ENCODE results near the gene NDUFS8. TPM values are rescaled to one million over a fixed set of nuclear protein-coding genes. Genes with fewer than 3 reads are reported as not detected.

The NDUFS8 gene
- total RNA-seq, 1 experiment from 2014 or later = 214 TPM

- H3K4ac ChIP-seq (ENCODE audit: low read depth, low read length) = no peak overlapping the region
- H4K91ac ChIP-seq (ENCODE audit: insufficient read length, low read depth, low read length) = no peak overlapping the region
- no peak overlapping the region for H2BK20ac ChIP-seq (ENCODE audit: low read depth, low read length, poor library complexity, severe bottlenecking)
- no peak overlapping the region for H2BK15ac ChIP-seq (ENCODE audit: low read depth, low read length)
- Mint-ChIP-seq H3K4me3 (no peak overlapping the region), H3K9me3 (peaks cover 0 to 5% of the 10 kb centered on the region in 2 experiments; a peak in 1 of 5 replicates), H3K27me3 (ENCODE audit: low read depth) (peaks cover 2% of the 10 kb centered on the region), H3K36me3 (ENCODE audit: insufficient read depth in 1 of 3, low read depth in 3 of 3) (no peaks in the 10 kb centered on the region; a peak in 1 of 7 replicates), H3K4me1 (peaks cover 16 to 36% of the 10 kb centered on the region in 2 experiments), H3K27ac (no peak overlapping the region)
- no peaks in the 10 kb centered on the region for H3K79me2 ChIP-seq (ENCODE audit: insufficient read depth, low read length)
- H2BK5ac ChIP-seq (ENCODE audit: insufficient read length, low read length) = no peak overlapping the region
- H3K14ac ChIP-seq (ENCODE audit: insufficient read depth, low read length) = no peak overlapping the region
- H3K9me3 ChIP-seq (ENCODE audit: control insufficient read depth, low read depth, low read length) = no peaks in the 10 kb centered on the region
- no peak overlapping the region for H4K5ac ChIP-seq (ENCODE audit: insufficient read length, low read depth, low read length)
- no peak overlapping the region for H2AFZ ChIP-seq (ENCODE audit: low read length)
- WGBS (ENCODE audit: extremely low coverage, insufficient read length, low lambda C conversion rate) = no CpG with 5 or more reads among the region's 16 CpGs
- H3K18ac ChIP-seq (ENCODE audit: insufficient read length, low read depth, low read length) = no peak overlapping the region
- H3K27ac ChIP-seq (ENCODE audit: insufficient read length, low read depth, low read length) = no peak overlapping the region
- no peak for TF ChIP-seq CTCF (conservative IDR thresholded peaks at IDR 0.05)
- DNase-seq = no peak
- no peak overlapping the region for H3T11ph ChIP-seq (ENCODE audit: low read length)
- no peaks in the 10 kb centered on the region for H3K4me1 ChIP-seq (ENCODE audit: insufficient read depth, low read length)
- H3K4me2 ChIP-seq (ENCODE audit: insufficient read depth, insufficient read length, low read length) = no peak overlapping the region
- H2AK5ac ChIP-seq (ENCODE audit: insufficient read length, low read length) = no peak overlapping the region
- H3K56ac ChIP-seq (ENCODE audit: insufficient read length, low read depth, low read length) = no peak overlapping the region
- H3K79me1 ChIP-seq (ENCODE audit: insufficient read depth, low read depth, low read length, poor library complexity, severe bottlenecking) = no peaks in the 10 kb centered on the region
- H3K27me3 ChIP-seq (ENCODE audit: insufficient read depth, low read length) = no peaks in the 10 kb centered on the region
- H3K23ac ChIP-seq (ENCODE audit: insufficient read length, low read depth, low read length) = no peak overlapping the region
- H3K9ac ChIP-seq (ENCODE audit: extremely low read depth, insufficient read length, low read length) = no peak overlapping the region
- no peak overlapping the region for H2BK120ac ChIP-seq (ENCODE audit: low read depth, low read length, poor library complexity, severe bottlenecking)
- H4K20me1 ChIP-seq (ENCODE audit: control insufficient read depth, insufficient read depth, insufficient read length) = no peaks in the 10 kb centered on the region
- H3K23me2 ChIP-seq (ENCODE audit: insufficient read length, low read depth, low read length, poor library complexity, severe bottlenecking) = no peaks in the 10 kb centered on the region
- H2BK12ac ChIP-seq (ENCODE audit: insufficient read length, low read depth, low read length) = no peak overlapping the region
- no peak overlapping the region for H4K8ac ChIP-seq (replicated peaks; ENCODE audit: insufficient read length, low read depth, low read length)
Observed at GRCh38 chr11:68012843-68013610, 17.5 kb upstream of the NDUFS8 start.
